Small intestine (tissue), 7 donors: ENCODE data around the gene GALNT5. TPM values are rescaled to one million over a fixed set of nuclear protein-coding genes. Genes with fewer than 3 reads are reported as not detected.

Experiments
- DNase-seq, 2 donors: peaks; one replicate each; pipeline versions ENCODE4 v3.0.0 to v3.0.0-alpha.2; 2013
- FAIRE-seq: peaks from 2 replicates; lab custom pipeline; 2012; peaks lifted over from hg19 to GRCh38; lab: Jason Lieb, UNC
- H3K27ac ChIP-seq, 3 donors: one replicate each; pipeline ENCODE4 v1.5.1; 2013; ENCODE audit warnings: low read length in 2 of 3, mild to moderate bottlenecking in 2 of 3, control low read depth in 1 of 3, inconsistent platforms in 1 of 3, low read depth in 1 of 3, moderate library complexity in 1 of 3
- H3K27me3 ChIP-seq, 3 donors: one replicate each; pipeline ENCODE4 v1.6.1; 2013; ENCODE audit warnings: low read length in 3 of 3, inconsistent platforms in 1 of 3; ENCODE audit not compliant: control insufficient read depth in 3 of 3, insufficient read depth in 3 of 3
- H3K36me3 ChIP-seq, 3 donors: one replicate each; pipeline ENCODE4 v1.6.1; 2013; ENCODE audit warnings: low read length in 3 of 3, inconsistent platforms in 1 of 3, low read depth in 1 of 3, mild to moderate bottlenecking in 1 of 3, moderate library complexity in 1 of 3; ENCODE audit not compliant: control insufficient read depth in 3 of 3, insufficient read depth in 2 of 3
- H3K4me1 ChIP-seq, 3 donors: one replicate each; pipeline ENCODE4 v1.6.1; 2013; ENCODE audit warnings: low read length in 2 of 3, inconsistent platforms in 1 of 3, low read depth in 1 of 3, mild to moderate bottlenecking in 1 of 3, moderate library complexity in 1 of 3; ENCODE audit not compliant: control insufficient read depth in 3 of 3, insufficient read depth in 2 of 3
- H3K4me3 ChIP-seq, 3 donors: one replicate each; pipeline ENCODE4 v1.5.1; 2013; ENCODE audit warnings: low read length in 3 of 3, control low read depth in 1 of 3, inconsistent platforms in 1 of 3, low read depth in 1 of 3, mild to moderate bottlenecking in 1 of 3, moderate library complexity in 1 of 3
- H3K9me3 ChIP-seq, 2 donors: one replicate each; pipeline ENCODE4 v1.6.1; 2013; ENCODE audit warnings: low read depth in 1 of 2, low read length in 1 of 2; ENCODE audit not compliant: control insufficient read depth in 2 of 2, insufficient read depth in 1 of 2
- WGBS, 3 donors: extraction: QIAGEN DNeasy Blood & Tissue Kit; methylation state at CpG; one replicate each; pipeline ENCODE4 v1.1.7; 2013; 5-methylcytosine and 5-hydroxymethylcytosine counted together
- polyA plus RNA-seq, 4 donors: library from polyadenylated mRNA; stranded (reverse) in 3 of 4; unstranded in 1 of 4; fragments of 200-250 nt in 3 of 4; fragments of 120-200 nt in 1 of 4; gene quantifications; one replicate each; pipeline versions ENCODE4 v1.2.1 to v1.2.3, GENCODE V29; 2013
- donor health status: healthy with polysubstance abuse.
- donor health status: control.
- donor health status: control.
- donor health status: Bipolar disorder and iron deficiency.
- donor health status: healthy.

GALNT5 gene
- polyA plus RNA-seq, 4 donors, result 0.67 to 29.2 (median 2.3) TPM

GRCh38 chr2:157319795-157320194 is 62.3 kb downstream of the GALNT5 start:
- WGBS, 3 donors, result 87 to 97% (median 94%) methylated on average over 2 of the region's 2 CpGs
- Histone ChIP-seq H3K27me3 (no peaks in the 10 kb centered on the region), H3K36me3 (no peaks in the 10 kb centered on the region), H3K4me1 (peaks cover 0 to 5% (median 0%) of the 10 kb centered on the region in 3 donors), H3K4me3 (no peak overlapping the region), H3K9me3 (no peaks in the 10 kb centered on the region), H3K27ac (no peak overlapping the region)
- FAIRE-seq (no peak), DNase-seq (no peak)

GRCh38 chr2:157320409-157320808 is 62.9 kb downstream of the GALNT5 start:
- no peaks in the 10 kb centered on the region for H3K27me3 ChIP-seq
- no peaks in the 10 kb centered on the region for H3K36me3 ChIP-seq
- H3K4me3 ChIP-seq, result no peak overlapping the region
- DNase-seq (no peak), FAIRE-seq (no peak)
- H3K9me3 ChIP-seq, result no peaks in the 10 kb centered on the region
- peaks cover 0 to 5% (median 0%) of the 10 kb centered on the region in 3 donors for H3K4me1 ChIP-seq
- no peak overlapping the region for H3K27ac ChIP-seq

GRCh38 chr2:157321466-157321865 is 64.0 kb downstream of the GALNT5 start:
- H3K36me3 ChIP-seq, result no peaks in the 10 kb centered on the region
- H3K4me3 ChIP-seq, result no peak overlapping the region
- 59 to 75% (median 60%) methylated on average over 2 of the region's 2 CpGs for WGBS, 3 donors
- peaks cover 0 to 6% (median 0%) of the 10 kb centered on the region in 3 donors for H3K4me1 ChIP-seq
- H3K27me3 ChIP-seq, result no peaks in the 10 kb centered on the region
- H3K27ac ChIP-seq, result no peak overlapping the region
- FAIRE-seq (no peak), DNase-seq (no peak)
- no peaks in the 10 kb centered on the region for H3K9me3 ChIP-seq

GRCh38 chr2:157322432-157322831 is 64.9 kb downstream of the GALNT5 start:
- 83 to 94% (median 87%) methylated on average over 4 of the region's 4 CpGs for WGBS, 3 donors
- no peak overlapping the region for H3K27ac ChIP-seq
- FAIRE-seq, result no peak

GRCh38 chr2:157324331-157324843 is 66.9 kb downstream of the GALNT5 start:
- no peaks in the 10 kb centered on the region for H3K9me3 ChIP-seq
- H3K36me3 ChIP-seq, result no peaks in the 10 kb centered on the region
- DNase-seq, result peak; percentile 23 to 29
- H3K27me3 ChIP-seq, result no peaks in the 10 kb centered on the region
- peaks cover 0 to 21% (median 0%) of the 10 kb centered on the region in 3 donors for H3K4me1 ChIP-seq
- WGBS, 3 donors, result 28 to 69% (median 56%) methylated on average over 2 of the region's 2 CpGs
- no peak overlapping the region for H3K4me3 ChIP-seq
- no peak overlapping the region for H3K27ac ChIP-seq
- FAIRE-seq, result no peak

More at GRCh38 chr2:157322432-157322831, 64.9 kb downstream of the GALNT5 start:
- Histone ChIP-seq H3K4me3 (no peak overlapping the region), H3K36me3 (no peaks in the 10 kb centered on the region), H3K27me3 (no peaks in the 10 kb centered on the region), H3K9me3 (no peaks in the 10 kb centered on the region), H3K4me1 (peaks cover 0 to 14% (median 0%) of the 10 kb centered on the region in 3 donors)
- no peak for DNase-seq

GRCh38 chr2:157325786-157326185 is 68.3 kb downstream of the GALNT5 start, which contains the start of gene ERMN:
TSS of gene ERMN (minus strand) at chr2:157325824. CDS start at chr2:157325642, 182 bp downstream.
- FAIRE-seq (no peak), DNase-seq (no peak)
- H3K27me3 ChIP-seq, result no peaks in the 10 kb centered on the region
- H3K4me3 ChIP-seq, result no peak within 1 kb of the TSS
- H3K9me3 ChIP-seq, result no peaks in the 10 kb centered on the region
- H3K36me3 ChIP-seq, result no peaks in the 10 kb centered on the region
- H3K4me1 ChIP-seq, result peaks cover 0 to 21% (median 0%) of the 10 kb centered on the region in 3 donors
- H3K27ac ChIP-seq, result no peak within 1 kb of the TSS

- DNase-seq (no peak), FAIRE-seq (no peak)
- H3K27ac ChIP-seq, result no peak overlapping the region
- no peaks in the 10 kb centered on the region for H3K27me3 ChIP-seq
- WGBS, 3 donors, result 78 to 93% (median 92%) methylated on average over 3 of the region's 3 CpGs
- no peaks in the 10 kb centered on the region for H3K36me3 ChIP-seq
- H3K4me1 ChIP-seq, result peaks cover 0 to 21% (median 0%) of the 10 kb centered on the region in 3 donors
- peaks cover 0 to 2% of the 10 kb centered on the region in 2 donors for H3K9me3 ChIP-seq
- no peak overlapping the region for H3K4me3 ChIP-seq
These were observed 69.2 kb downstream of the GALNT5 start for GRCh38 chr2:157326698-157327097.

- DNase-seq, result no peak
- H3K27ac ChIP-seq, result no peak overlapping the region
- H3K4me3 ChIP-seq, result no peak overlapping the region
- peaks cover 0 to 5% of the 10 kb centered on the region in 2 donors for H3K9me3 ChIP-seq
- H3K27me3 ChIP-seq, result no peaks in the 10 kb centered on the region
- WGBS, 3 donors, result 42 to 60% (median 50%) methylated on average over 3 of the region's 3 CpGs
- no peak for FAIRE-seq
- H3K36me3 ChIP-seq, result no peaks in the 10 kb centered on the region
- peaks cover 0 to 21% (median 0%) of the 10 kb centered on the region in 3 donors for H3K4me1 ChIP-seq
These were observed 69.7 kb downstream of the GALNT5 start for GRCh38 chr2:157327200-157327599.
